Measurements from ENCODE around the gene RAMAC. TPM values are rescaled to one million over a fixed set of nuclear protein-coding genes. Genes with fewer than 3 reads are reported as not detected.

Gene RAMAC
- total and polyA plus RNA-seq, 9 donors = 17.2 to 25.1 (median 21.2) TPM

DNA sequence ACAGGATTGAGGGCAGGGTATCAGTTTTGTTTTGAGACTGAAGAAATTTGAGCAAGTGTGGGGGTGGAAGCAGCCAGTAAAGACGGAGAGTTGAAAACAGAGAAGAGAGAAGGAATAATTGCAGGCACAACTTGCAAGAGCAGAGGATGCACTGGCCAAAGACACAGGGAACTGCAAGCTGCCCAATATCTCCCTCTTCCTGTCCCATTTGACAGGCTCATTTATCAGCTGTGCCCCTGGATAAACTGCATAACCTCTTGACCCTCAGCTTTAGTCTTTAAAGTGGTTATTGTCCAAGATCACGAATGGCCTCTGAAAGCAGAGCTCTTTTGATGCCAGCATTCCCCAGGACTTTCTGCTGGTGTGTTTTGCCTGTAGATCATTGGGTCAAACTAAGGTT is 5.0 kb upstream of the RAMAC start:
- intact Hi-C loops (cut with DNase I) = loop anchor here in 1 of 4 donors (10.0 kb wide), 1 partner anchor 436 kb away; the partner anchor contains the start of gene RPS17
- Histone ChIP-seq H3K27ac (no peak overlapping the region), H3K27me3 (no peaks in the 10 kb centered on the region), H3K4me3 (no peak overlapping the region), H3K9me3 (no peaks in the 10 kb centered on the region), H3K4me1 (ENCODE audit: insufficient read depth) (peaks cover 4% of the 10 kb centered on the region), H3K36me3 (no peaks in the 10 kb centered on the region)
- 38 to 56% (median 40%) methylated on average over 2 of the region's 2 CpGs for WGBS, 3 donors
- DNase-seq = no peak
- TF ChIP-seq, protein P1, sequence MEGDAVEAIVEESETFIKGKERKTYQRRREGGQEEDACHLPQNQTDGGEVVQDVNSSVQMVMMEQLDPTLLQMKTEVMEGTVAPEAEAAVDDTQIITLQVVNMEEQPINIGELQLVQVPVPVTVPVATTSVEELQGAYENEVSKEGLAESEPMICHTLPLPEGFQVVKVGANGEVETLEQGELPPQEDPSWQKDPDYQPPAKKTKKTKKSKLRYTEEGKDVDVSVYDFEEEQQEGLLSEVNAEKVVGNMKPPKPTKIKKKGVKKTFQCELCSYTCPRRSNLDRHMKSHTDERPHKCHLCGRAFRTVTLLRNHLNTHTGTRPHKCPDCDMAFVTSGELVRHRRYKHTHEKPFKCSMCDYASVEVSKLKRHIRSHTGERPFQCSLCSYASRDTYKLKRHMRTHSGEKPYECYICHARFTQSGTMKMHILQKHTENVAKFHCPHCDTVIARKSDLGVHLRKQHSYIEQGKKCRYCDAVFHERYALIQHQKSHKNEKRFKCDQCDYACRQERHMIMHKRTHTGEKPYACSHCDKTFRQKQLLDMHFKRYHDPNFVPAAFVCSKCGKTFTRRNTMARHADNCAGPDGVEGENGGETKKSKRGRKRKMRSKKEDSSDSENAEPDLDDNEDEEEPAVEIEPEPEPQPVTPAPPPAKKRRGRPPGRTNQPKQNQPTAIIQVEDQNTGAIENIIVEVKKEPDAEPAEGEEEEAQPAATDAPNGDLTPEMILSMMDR (IDR thresholded peaks at IDR 0.05) = no peak
- TF ChIP-seq POLR2A (IDR thresholded peaks at IDR 0.05) (no peak), EP300 (IDR thresholded peaks at IDR 0.05) (no peak)

DNA sequence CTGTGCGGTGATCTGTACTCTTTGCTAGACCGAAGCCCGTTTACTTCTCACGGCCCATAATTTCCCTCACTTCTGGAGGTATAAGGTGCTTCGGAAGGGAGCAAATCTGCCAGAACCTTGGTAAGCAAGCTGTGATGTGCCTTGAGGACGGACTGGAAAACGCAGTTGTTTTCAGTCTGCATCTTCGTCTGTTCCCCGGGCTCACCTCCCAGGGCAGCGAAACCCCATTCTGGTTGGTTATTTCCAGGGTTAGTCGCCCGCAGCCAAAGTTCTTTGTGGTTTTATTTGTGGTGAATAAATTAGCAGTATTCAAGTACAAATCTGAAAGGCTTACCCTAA is 401 bp downstream of the RAMAC start:
- TF ChIP-seq POLR2A (IDR thresholded peaks at IDR 0.05) (no peak), EP300 (IDR thresholded peaks at IDR 0.05) (no peak)
- TF ChIP-seq, protein P1 (IDR thresholded peaks at IDR 0.05) = no peak
- H3K27ac ChIP-seq = no peak overlapping the region
- no peaks in the 10 kb centered on the region for H3K27me3 ChIP-seq
- intact Hi-C loops (cut with DNase I) = loop anchor here in 1 of 4 donors (10.0 kb wide), 1 partner anchor 442 kb away; the partner anchor contains the start of gene RPS17
- H3K4me3 ChIP-seq = peak overlapping the region; percentile 87
- H3K36me3 ChIP-seq = no peaks in the 10 kb centered on the region
- WGBS, 3 donors = 0% methylated on average over 12 of the region's 12 CpGs
- H3K4me1 ChIP-seq (ENCODE audit: insufficient read depth) = peaks cover 7% of the 10 kb centered on the region
- H3K9me3 ChIP-seq = no peaks in the 10 kb centered on the region
- no peak for DNase-seq

DNA sequence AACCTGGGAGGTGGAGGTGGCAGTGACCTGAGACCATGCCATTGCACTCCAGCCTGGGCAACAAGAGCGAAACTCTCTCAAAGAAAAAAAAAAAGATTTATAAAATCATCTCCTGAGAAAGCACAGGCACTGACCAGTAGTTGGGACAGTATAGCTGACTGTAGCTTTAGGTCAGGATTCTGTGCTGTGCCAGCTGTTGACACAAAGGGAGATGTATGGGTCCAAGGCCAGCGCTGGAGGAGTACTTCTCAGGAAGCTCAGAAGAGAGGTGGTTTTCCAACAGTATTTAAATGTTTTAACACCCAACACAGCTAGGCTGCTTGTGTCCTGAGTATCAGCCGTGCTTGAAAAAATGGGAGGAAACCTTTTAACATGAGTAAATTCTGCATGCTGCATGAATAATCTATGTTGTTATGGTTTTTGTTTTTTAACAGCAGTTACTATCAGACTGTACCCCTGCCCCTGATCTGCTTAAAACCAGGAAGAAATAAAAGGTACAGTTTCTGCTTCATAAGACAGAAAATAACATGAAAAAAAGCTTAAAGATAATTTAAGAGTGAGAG is 6.5 kb downstream of the RAMAC start:
- TF ChIP-seq, protein P1 (IDR thresholded peaks at IDR 0.05) = no peak
- Histone ChIP-seq H3K4me3 (no peak overlapping the region), H3K36me3 (no peaks in the 10 kb centered on the region), H3K9me3 (no peaks in the 10 kb centered on the region), H3K4me1 (ENCODE audit: insufficient read depth) (no peaks in the 10 kb centered on the region), H3K27me3 (no peaks in the 10 kb centered on the region), H3K27ac (no peak overlapping the region)
- WGBS, 3 donors = 71 to 83% (median 74%) methylated on average over 3 of the region's 3 CpGs
- no peak for DNase-seq
- intact Hi-C loops (cut with DNase I) = loop anchor here in 1 of 4 donors (10.0 kb wide), 1 partner anchor 138 kb away; no protein-coding TSS in a partner anchor

GRCh38 chr15:82993144-82993543 is 7.1 kb downstream of the RAMAC start:
- Histone ChIP-seq H3K4me3 (no peak overlapping the region), H3K36me3 (no peaks in the 10 kb centered on the region), H3K9me3 (no peaks in the 10 kb centered on the region), H3K4me1 (ENCODE audit: insufficient read depth) (no peaks in the 10 kb centered on the region), H3K27ac (no peak overlapping the region), H3K27me3 (no peaks in the 10 kb centered on the region)
- 66 to 72% (median 67%) methylated on average over 4 of the region's 4 CpGs for WGBS, 3 donors
- intact Hi-C loops (cut with DNase I) = loop anchor here in 1 of 4 donors (10.0 kb wide), 1 partner anchor 138 kb away; no protein-coding TSS in a partner anchor
- TF ChIP-seq POLR2A (IDR thresholded peaks at IDR 0.05) (no peak), EP300 (IDR thresholded peaks at IDR 0.05) (no peak)
- TF ChIP-seq, protein P1 (IDR thresholded peaks at IDR 0.05) = no peak
- no peak for DNase-seq
